OCI-M1 (cell line): Measurements from ENCODE around the gene CDK19.
"Not testable (repeated sequence)": the region's sequence is repeated elsewhere in the genome, so short reads cannot be mapped to it uniquely, and the experiment has no call there.

ENCODE experiments used
- DNase-seq: peaks from one replicate; lab custom pipeline; 2025; lab: John Stamatoyannopoulos, UW

CDK19 gene

DNA sequence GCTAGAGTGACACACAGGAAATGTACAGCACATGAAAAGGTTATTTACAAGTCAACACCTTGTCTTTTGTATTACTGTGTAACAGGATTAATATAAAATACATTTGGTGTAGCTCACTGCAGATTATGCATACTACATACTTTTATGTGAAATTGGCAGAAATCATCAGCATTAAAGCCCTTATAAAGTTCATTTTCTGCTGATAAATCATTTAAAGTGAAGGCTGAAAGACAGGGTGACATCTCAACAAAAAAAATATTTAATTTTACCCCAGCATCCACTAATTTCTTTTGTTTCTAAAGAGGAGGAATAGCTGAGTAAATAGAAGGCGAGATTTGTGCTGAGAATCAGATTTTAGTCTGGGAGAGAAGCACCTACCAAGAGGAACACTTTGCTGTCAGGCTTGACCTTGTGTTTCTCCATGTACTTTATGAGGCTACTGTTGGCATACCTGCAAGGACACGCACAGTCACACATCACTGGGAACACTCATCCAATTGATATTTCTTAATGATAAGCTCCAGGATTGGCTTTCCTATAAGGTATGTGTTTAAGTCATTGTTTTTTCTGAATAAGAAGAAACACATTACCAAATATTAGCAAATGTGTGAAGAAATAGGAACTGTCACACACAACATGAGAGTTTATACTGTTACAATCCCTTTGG lies 192.2 kb downstream of the CDK19 start:
- DNase-seq: no peak

DNA sequence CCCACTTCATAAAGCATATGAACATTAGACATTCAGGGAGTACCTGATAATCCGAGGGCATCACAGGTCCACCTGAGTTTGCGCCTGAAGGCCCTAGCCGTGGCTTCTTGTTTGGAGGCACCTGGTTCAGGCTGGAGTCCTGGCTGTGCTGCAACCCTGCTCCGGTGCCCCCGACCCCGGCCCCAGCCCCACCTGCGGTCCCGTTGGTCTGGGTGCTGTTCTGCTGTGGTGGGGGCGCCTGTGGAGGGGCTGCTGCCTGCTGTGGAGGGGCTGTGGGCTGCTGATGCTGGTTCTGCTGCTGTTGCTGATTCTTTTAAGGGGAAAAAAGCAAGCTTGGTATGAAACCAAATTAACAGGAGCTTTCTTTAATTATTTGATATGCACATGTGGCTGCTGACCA lies 194.2 kb downstream of the CDK19 start:
- DNase-seq: no peak

DNA sequence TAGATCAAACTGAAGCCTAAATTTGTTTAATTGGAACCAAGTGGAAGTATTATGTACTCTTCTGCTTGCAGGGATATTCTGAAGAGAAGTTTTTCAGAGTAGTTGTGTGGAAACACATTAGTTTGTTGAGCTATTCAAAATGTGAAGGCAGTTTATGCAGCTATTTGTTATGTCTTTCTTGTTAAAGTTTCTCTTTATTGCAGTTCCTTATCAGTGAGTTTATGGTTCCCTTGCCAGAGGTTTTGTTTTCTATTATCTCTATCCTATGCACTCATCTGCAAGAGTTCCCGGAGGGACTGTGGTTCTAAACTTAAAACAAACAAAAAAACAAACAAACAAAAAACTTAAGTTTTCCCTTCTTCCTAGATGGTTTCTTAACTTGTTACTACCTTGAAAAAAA lies 195.2 kb downstream of the CDK19 start:
- DNase-seq: peak; percentile 63

DNA sequence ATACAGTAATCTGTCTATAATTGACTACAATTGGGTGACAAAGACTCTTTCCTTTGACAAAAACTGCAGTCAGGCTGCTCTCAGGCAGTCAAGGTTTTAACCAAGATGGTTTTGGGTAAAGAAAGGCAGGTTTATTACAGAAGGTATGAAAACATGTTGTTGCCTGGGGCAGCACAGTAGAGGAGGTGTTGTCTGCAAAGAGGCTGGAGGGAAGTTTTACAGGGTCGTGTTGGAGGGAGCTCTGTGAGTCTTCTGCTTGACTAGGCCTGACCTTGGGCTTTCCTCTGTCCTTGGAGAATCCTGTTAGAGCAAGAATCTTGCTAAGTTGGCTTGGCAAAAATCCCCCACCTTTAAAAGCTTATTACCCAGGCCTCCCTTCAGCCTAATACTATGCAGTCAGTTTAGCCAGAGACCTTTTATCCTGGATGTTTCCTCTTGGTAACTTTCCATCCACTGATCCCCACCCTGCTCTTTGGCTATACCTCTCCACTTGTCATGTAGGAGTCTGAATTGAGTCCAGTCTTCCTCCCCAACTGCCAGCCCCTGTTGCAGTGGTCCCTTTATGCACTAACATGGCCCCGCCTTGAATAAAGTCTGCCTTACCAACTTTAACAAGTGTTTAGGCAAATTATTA lies 195.9 kb downstream of the CDK19 start:
- DNase-seq: no peak

DNA sequence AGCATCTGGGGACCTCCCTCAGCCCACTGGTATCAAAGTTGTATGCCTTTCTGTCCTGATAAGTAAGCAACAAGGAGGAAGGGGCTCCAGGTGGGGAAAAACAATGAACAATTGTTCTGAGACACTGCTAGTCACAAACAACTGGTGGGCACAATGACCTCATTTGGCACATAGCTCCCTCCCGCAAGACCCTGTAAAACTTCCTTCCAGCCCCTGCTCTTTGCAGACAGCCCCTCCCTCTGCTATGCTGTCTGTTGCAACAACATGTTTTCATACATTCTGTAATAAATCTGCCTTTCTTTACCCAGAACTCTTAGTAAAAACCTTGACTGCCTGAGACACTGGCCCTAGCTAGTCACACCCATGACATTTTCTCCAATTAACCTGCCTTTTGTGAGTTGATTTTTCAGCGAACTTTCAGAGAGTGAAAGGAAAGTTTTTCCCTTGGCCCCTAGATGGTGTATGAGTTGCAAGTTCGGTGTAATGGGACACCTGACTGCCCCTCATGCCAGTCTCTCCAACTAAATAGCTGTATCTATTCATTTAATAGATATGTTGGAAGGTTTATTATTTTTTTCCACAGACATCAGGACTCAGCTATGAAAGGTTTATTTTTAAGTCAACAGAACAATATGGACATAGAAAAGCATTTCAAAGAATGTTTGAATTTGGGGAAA lies 196.5 kb downstream of the CDK19 start:
- DNase-seq: peak; percentile 68

DNA sequence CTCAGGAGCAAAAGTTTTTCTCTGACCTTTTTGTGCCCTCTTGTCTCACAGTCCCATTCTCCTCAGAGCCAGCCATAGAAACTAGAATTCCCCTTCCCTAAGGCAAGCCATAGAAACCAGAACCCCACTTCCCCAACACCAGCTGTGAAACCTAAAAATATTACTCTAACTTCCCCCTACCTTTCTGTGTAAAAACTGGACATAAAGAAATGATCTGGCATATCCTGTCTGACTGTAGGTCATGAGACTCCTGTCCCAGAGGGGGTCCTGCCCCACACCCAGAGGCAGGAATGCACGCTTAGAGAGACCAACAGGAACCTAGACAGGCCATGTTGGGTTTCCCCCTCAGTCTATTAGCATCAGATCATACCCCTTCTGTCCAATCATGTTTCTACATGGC lies 198.2 kb downstream of the CDK19 start:
- no peak for DNase-seq

DNA sequence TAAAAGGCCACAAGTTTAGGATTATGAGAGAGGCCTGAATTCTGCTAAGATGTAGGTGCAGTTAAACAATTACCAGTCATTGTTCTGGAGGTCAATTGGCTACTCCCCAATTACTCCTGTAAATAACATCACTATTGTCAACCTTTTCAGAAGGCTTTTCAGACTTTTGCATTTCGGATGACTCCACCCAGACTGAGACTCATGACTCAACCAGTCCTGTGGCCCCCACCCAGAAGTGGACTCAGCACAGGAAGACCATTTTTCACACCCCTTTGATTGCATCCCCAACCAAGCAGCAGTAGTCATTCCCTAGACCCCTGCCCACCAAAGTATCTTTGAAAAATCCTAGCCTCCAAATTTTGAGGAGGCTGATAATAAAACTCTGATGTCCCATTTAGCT lies 199.5 kb downstream of the CDK19 start:
- no peak for DNase-seq

DNA sequence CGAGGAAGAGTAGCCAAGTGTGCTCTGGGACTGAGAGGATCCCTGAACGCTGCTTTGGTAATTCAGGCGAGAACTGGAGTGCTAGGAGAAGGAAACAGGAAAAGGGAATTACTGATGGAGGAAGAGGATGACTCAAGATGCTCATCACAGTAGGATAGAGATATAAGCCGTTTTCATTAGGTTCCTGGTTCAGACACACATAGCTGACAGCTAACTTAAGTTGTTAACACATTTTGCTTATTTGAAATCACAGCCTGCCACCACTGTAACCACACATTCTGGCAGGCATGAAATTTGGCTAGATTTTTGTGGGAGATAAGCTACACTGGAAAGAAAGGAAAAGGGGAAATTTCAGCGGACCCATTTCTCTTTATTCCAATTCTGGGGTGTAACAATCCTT lies 200.7 kb downstream of the CDK19 start:
- no peak for DNase-seq

DNA sequence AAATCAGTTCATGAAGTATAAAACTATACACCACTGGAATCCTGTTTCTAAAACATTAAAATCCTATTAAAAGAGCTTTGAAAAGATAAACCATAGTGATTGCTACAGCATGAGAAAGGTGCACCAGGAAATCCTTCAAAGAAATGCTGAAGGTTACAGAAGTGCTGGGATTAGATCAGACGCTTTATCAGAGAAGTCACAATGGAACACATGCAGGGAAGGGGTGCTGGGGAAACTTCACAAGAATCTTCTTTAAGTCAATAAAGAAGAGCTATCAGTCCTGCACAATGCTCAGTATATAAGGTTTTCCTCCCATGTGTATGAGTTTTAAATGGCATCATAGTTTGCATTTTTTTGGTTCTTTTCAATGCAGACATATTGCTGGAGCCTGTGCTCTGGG lies 201.2 kb downstream of the CDK19 start:
- DNase-seq: no peak

DNA sequence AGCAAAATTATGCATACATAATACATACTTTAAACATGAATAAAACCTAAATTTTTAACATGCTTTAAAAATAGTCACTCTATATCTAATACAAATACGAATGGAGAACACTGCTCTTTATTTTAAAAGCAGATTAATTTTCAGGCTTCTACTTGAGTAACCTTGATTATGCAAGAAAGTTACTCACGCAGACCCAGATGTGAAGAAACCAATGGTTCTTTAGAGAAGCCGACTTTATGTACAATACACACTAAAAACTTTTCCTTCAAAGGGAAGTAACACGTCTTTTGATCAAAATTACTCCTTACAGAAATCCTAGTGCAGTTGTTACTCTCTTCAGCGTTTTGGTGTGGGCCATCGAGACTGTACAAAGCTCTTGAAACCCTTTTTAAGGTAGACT lies 201.9 kb downstream of the CDK19 start:
- DNase-seq: no peak

DNA sequence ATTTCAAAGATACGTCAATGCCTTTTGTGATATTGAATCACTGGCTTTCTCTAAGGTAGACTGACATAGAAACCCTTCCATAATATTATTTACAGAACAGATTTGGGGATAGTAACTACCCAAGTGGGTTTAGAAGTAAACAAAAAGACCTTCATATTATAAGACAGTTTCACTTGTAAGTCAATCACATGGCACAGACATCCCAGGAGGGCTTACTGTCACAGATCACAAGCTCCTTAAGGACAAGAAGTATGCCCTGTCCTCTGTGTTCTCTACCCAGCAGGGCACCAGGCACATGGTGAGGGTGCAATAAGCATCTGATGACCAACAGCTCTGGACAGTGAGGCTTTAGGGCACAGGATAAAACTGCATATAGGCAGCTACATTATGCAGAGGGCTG lies 203.0 kb downstream of the CDK19 start:
- DNase-seq: no peak

DNA sequence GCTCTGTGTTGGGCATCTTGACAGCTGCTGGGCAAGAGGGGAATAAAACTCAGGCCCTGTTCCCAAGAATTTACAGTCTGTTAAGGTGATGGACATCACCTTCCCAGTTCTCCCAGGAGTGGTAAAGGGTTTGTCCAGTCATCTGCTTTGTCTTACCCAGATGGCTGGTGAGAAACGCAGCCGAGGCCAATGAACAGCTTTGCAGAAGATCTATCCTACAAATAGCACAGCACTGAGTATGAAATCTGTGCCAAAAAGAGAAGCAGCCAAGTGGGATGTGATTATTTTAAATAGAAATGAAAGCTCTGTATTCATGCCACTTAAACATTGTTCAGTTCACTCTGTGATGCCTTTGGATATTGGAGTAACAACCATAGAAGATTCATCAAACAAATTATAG lies 206.2 kb downstream of the CDK19 start:
- no peak for DNase-seq

DNA sequence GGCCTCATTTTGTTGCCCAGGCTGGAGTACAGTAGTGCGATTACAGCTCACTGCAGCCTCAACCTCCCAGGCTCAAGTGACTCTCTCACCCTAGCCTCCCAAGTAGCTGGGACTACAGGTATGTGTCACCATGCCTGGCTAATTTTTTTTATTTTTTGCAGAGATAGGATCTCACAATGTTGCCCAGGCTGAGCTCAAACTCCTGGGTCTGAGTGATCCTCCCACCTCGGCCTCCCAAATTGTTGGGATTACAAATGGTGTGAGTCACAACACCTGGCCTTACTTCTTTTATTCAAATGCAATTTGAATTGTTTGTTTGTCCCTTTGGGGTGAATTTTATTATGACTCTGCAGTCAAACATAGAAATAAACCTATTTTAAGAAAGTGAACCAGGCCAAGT lies 207.1 kb downstream of the CDK19 start:
- no peak for DNase-seq

DNA sequence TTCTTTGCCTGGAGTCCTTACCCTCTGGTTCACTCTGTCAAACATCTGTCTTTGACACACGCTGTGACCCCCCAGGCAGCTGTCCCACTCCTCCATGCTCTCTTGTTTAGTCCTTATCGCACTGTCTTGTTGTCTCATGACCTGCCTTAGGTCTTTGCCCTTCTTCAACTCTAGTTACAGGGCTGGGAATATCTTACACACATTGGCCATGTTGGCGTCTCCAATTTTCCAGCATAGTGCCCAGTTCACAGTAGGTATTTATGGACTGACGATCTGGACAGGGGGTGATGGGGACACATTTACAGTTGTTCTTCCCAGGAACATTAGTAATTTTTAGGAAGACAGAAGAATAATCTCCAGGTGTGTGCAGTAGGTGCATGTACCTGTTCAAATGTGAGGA lies 209.1 kb downstream of the CDK19 start:
- DNase-seq: no peak

DNA sequence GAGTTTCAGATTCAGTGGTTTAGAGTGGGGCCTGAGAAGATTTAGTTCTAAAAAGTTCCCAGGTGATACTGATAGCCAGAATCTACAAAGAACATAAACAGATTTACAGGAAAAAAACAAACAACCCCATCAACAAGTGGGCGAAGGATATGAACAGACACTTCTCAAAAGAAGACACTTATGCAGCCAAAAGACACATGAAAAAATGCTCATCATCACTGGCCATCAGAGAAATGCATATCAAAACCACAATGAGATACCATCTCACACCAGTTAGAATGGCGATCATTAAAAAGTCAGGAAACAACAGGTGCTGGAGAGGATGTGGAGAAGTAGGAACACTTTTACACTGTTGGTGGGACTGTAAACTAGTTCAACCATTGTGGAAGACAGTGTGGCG lies 214.6 kb downstream of the CDK19 start:
- not testable (repeated sequence) for DNase-seq

DNA sequence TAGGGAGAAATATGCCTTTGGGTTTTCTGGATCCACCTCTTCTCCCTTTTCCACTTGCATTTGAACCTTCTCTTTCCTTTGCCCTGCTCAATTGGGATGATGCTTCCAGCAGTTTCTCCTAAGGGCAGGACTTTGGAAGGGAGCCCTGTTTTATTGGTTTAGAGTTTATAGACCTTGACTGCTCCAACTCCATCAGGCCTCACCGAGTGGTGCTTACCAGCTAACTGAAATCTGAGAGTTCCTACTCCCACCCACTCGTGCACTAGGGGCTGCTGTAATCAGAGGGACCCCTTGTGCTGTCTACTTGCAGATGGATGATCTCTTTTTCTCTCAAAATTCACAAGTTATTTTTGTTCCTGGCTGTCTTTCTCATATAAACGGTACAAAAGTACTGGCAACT lies 217.5 kb downstream of the CDK19 start:
- no peak for DNase-seq

DNA sequence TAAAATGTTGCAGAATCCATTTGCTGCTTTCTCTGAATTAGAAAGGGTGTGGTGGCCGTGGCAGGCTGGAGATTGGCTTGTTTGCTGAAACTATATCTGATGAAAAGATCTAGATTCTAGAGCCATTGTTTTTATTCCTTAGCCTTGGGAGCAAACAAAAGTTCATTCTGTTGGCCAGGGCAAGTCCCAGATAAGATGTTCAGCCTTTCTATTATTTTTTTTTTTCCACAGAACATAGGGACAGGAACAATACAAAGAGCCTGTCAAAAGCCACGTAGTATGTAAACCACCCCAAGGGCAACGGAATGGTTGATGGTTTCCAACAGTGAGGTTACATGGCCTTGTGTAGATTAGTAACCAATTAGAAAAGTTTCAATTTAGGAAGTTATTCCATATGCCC lies 218.9 kb downstream of the CDK19 start:
- DNase-seq: no peak

DNA sequence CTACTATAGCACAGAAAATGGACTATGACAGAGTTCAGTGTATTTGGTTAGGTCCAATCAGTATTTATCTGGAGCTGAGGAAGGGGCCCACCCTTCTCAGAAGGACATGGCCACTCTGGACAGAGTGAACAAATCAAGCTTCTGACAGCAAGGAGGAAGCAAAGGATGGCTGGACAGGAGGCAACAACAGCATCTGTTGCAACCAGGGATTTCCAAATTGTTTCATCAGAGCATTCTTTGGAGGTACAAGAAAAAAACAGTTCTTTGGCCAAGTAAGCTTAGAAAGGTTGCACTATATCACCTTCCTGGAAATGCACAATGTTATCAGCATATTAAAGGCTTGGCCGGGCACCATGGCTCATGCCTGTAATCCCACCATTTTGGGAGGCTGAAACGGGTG lies 220.2 kb downstream of the CDK19 start:
- peak; percentile 19 for DNase-seq

DNA sequence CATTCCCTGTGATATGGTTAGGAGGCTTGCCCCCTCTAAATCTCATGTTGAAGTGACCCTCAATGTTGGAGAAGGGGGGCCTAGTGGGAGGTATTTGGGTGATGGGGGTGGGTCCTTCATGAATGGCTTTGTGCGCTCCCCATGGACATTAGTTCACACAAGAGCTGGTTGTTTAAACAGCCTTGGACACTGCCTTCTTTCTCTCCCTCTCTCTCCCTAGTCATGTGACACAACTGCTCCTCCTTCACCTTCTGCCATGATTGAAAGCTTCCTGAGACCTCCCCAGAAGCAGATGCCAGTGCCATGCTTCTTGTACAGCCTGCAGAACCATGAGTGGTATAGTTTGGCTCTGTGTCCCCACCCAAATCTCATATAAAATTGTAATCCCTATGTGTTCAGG lies 221.6 kb downstream of the CDK19 start:
- no peak for DNase-seq

DNA sequence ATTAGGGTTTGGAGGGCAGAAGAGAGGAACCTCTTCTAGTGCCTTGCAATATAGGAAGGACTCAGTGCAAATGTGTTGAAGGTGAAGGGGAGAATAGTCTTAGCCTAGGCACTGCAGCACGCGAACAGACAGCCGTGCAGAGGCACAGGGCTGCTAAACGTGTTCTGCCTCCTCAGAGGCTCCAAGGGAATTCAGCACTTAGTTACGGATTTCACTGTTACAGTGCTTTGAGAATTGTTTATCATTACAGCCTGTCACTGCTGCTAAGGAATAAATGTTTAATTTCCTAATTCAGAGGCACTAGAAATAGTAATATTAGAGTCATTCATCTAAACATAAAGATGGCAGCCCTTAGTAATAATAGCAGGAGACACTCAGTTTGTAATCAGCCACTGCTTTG lies 222.5 kb downstream of the CDK19 start:
- no peak for DNase-seq

DNA sequence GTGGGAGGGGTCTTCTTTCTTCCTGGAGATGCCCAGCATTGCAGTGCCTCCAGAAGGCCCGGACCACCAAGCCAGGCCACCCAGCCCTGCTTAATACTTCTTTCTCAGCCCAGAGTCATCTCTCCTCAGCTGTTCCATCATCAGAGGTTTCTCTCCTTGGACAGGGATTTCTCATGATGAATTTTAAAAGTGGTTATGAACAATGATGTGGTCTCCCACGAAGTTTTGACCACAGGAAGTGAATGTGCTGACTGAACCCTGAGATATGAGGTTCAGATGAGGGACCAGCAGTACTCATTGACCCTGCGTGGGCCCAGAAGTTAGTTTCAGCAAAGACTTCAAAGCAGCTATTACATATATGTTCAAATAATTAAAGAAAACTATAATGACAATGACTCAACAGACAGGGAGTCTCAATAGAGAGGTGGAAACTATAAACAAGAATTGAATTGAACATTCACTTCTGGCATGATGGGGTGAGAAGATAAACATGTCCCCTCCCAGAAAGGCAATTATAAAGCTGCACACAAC lies 224.4 kb downstream of the CDK19 start:
- no peak for DNase-seq

DNA sequence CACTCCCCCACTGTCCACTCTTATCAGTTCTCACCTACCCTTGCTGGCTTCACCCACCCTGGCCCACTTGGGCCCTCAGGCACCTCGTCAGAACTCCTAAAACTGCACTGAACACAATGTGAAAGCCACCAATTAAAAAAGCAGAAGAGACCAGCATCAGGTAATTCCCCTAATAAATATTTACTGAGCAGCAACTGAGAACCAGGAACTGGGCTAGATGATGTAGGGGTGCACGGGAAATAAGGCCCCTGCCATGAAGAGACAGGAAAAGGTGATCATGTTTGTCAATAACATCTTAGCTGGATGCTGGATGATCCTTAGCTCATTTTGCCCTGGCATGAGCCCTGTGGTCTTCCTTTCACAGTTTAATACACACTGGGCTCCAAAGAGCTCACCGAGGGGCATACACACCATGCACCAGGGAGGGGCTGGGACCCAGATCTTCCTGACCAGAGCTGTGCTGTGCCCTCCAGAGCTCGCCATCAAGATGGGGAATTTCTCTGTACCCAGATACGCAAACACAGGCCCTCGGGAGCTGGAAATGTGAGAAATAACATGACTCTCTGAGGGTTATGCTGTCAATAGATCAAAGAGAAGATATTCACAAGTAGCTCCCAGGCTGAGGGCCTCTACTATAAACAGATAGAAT lies 225.3 kb downstream of the CDK19 start:
- no peak for DNase-seq

DNA sequence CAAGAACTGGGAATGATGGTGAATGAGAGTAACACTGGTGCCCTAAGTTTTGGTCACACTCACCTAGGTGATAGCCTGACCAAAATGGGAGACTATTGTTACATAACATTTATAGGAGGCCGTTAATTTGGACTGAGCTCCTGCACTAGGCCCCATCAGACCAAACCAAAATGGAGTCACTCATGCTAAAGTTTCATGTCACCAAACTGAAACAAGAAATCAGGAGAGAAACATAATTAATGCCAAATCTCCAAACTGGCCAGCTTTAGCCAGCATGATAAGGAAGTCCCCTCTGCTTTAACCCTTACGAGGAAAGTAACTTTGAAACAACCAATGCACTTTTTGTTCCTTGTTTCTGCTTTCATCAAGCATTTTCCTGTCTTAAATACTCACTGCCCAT lies 227.9 kb downstream of the CDK19 start:
- DNase-seq: no peak
